HEK293 (cell line): ENCODE data around the gene CNKSR2.

Experiments used
- CTCF ChIA-PET: fragments of 350-600 bp; formaldehyde crosslinking; extraction: SDS; loops from one replicate; lab custom pipeline; 2021; ENCODE audit warnings: antibody characterized with exemption; lab: Yijun Ruan, JAX
- POLR2A ChIA-PET: fragments of 300-600 bp; formaldehyde crosslinking; extraction: SDS; loops from one replicate; lab custom pipeline; 2020; ENCODE audit warnings: antibody characterized with exemption, inconsistent platforms; lab: Yijun Ruan, JAX
- H3K27ac ChIP-seq: fragments of 200-500 bp; sonication (Bioruptor generic); 2 replicates; pipeline ENCODE4 v1.5.1; 2014; ENCODE audit warnings: low read depth, low read length, control low read depth, inconsistent platforms; ENCODE audit errors: extremely low read depth
- H3K36me3 ChIP-seq, 2 experiments: fragments of 200-500 bp in 1 of 2; sonication (Bioruptor generic) in 1 of 2; 1 replicate in 1 of 2; 2 replicates in 1 of 2; pipeline ENCODE4 v1.5.1; 2014 to 2017; ENCODE audit warnings: inconsistent platforms in 2 of 2, low read length in 2 of 2; ENCODE audit not compliant: control insufficient read depth in 2 of 2, insufficient read depth in 1 of 2
- H3K4me1 ChIP-seq: fragments of 200-500 bp; sonication (Bioruptor generic); 2 replicates; pipeline ENCODE4 v1.5.1; 2014; ENCODE audit warnings: mild to moderate bottlenecking, low read length, inconsistent platforms; ENCODE audit not compliant: control insufficient read depth, insufficient read depth
- H3K4me3 ChIP-seq: 2 replicates; pipeline ENCODE4 v1.5.1; 2011; ENCODE audit warnings: low read depth, mild to moderate bottlenecking, control low read depth, low read length, moderate library complexity
- H3K9me3 ChIP-seq: fragments of 200-500 bp; sonication (Bioruptor generic); 2 replicates; pipeline ENCODE4 v1.5.1; 2014; ENCODE audit warnings: low read depth, low read length, inconsistent platforms; ENCODE audit not compliant: control insufficient read depth, insufficient read depth
- BCL11B ChIP-seq: fragments of 450-650 bp; formaldehyde crosslinking; IDR thresholded peaks from 2 replicates; pipeline ENCODE4 v1.5.1; 2016; ENCODE audit warnings: low read depth, missing biosample characterization, missing genetic modification characterization
- HIC1 ChIP-seq: fragments of 450-650 bp; formaldehyde crosslinking; IDR thresholded peaks from 2 replicates; pipeline ENCODE4 v1.5.1; 2016; ENCODE audit warnings: missing biosample characterization, missing genetic modification characterization
- HOXC10 ChIP-seq: sonication (generic); formaldehyde crosslinking; IDR thresholded peaks from 2 replicates; pipeline ENCODE4 v1.8.1; 2023; ENCODE audit warnings: mild to moderate bottlenecking, missing genetic modification reagents
- IKZF3 ChIP-seq: fragments of 450-650 bp; IDR thresholded peaks from 2 replicates; pipeline ENCODE4 v1.5.0; 2018; ENCODE audit warnings: missing biosample characterization, mild to moderate bottlenecking, missing genetic modification characterization, moderate library complexity
- KLF10 ChIP-seq: fragments of 450-650 bp; IDR thresholded peaks from 2 replicates; pipeline ENCODE4 v1.5.1; 2018; ENCODE audit warnings: missing biosample characterization, mild to moderate bottlenecking, missing genetic modification characterization
- PATZ1 ChIP-seq: fragments of 450-650 bp; formaldehyde crosslinking; IDR thresholded peaks from 2 replicates; pipeline ENCODE4 v1.5.1; 2016; ENCODE audit warnings: missing biosample characterization, missing genetic modification characterization
- SCRT1 ChIP-seq: fragments of 450-650 bp; formaldehyde crosslinking; IDR thresholded peaks from 2 replicates; pipeline ENCODE4 v1.5.1; 2016; ENCODE audit warnings: missing biosample characterization, missing genetic modification characterization, borderline replicate concordance
- SP3 ChIP-seq: fragments of 450-650 bp; formaldehyde crosslinking; IDR thresholded peaks from 2 replicates; pipeline ENCODE4 v1.5.1; 2016; ENCODE audit warnings: missing biosample characterization, missing genetic modification characterization
- TSHZ1 ChIP-seq: fragments of 450-650 bp; formaldehyde crosslinking; IDR thresholded peaks from 2 replicates; pipeline ENCODE4 v1.5.1; 2016; ENCODE audit warnings: missing biosample characterization, missing genetic modification characterization, borderline replicate concordance
- ZNF148 ChIP-seq: fragments of 450-650 bp; formaldehyde crosslinking; IDR thresholded peaks from 2 replicates; pipeline ENCODE4 v1.5.0; 2017; ENCODE audit warnings: missing biosample characterization, missing genetic modification characterization, borderline replicate concordance
- ZNF19 ChIP-seq: fragments of 450-650 bp; formaldehyde crosslinking; IDR thresholded peaks from 2 replicates; pipeline ENCODE4; 2016; ENCODE audit warnings: missing biosample characterization, missing genetic modification characterization, low read depth
- ZNF529 ChIP-seq: fragments of 450-650 bp; formaldehyde crosslinking; IDR thresholded peaks from 2 replicates; pipeline ENCODE4 v1.5.1; 2017; ENCODE audit warnings: missing genetic modification characterization, missing biosample characterization; ENCODE audit not compliant: insufficient replicate concordance
- ZNF549 ChIP-seq: fragments of 450-650 bp; IDR thresholded peaks from 2 replicates; pipeline ENCODE4 v1.5.1; 2018; ENCODE audit warnings: missing biosample characterization, missing genetic modification characterization, mild to moderate bottlenecking, inconsistent platforms, moderate library complexity
- ZNF555 ChIP-seq: fragments of 450-650 bp; formaldehyde crosslinking; conservative IDR thresholded peaks from 2 replicates; pipeline ENCODE4 v1.5.1; 2017; ENCODE audit warnings: missing biosample characterization, mild to moderate bottlenecking, missing genetic modification characterization, inconsistent platforms
- ZNF664 ChIP-seq: fragments of 450-650 bp; formaldehyde crosslinking; IDR thresholded peaks from 2 replicates; pipeline ENCODE4 v1.5.1; 2016; ENCODE audit warnings: missing biosample characterization, missing genetic modification characterization
- ZNF704 ChIP-seq: fragments of 450-650 bp; formaldehyde crosslinking; IDR thresholded peaks from 2 replicates; pipeline ENCODE4 v1.5.1; 2016; ENCODE audit warnings: missing biosample characterization, missing genetic modification characterization
- ZNF768 ChIP-seq: fragments of 450-650 bp; formaldehyde crosslinking; IDR thresholded peaks from 2 replicates; pipeline ENCODE4 v1.5.1; 2018; ENCODE audit warnings: missing biosample characterization, mild to moderate bottlenecking, missing genetic modification characterization
- ZSCAN18 ChIP-seq: fragments of 450-650 bp; formaldehyde crosslinking; IDR thresholded peaks from 2 replicates; pipeline ENCODE4 v1.5.1; 2016; ENCODE audit warnings: missing biosample characterization, missing genetic modification characterization

The CNKSR2 gene

GRCh38 chrX:21658746-21659145 is 284.5 kb downstream of the CNKSR2 start:
- Histone ChIP-seq H3K27ac (no peak overlapping the region), H3K9me3 (no peaks in the 10 kb centered on the region), H3K36me3 (no peaks in the 10 kb centered on the region), H3K4me1 (no peaks in the 10 kb centered on the region), H3K4me3 (no peak overlapping the region)
- ChIA-PET CTCF (interaction anchor here (0.6 kb wide), 1 partner anchor 57 kb away, joined by 3 read pairs; no protein-coding TSS in a partner anchor), POLR2A (no interaction called here)
- TF ChIP-seq HOXC10 (no peak), BCL11B (tag by site-specific recombination) (no peak), TSHZ1 (tag by site-specific recombination) (no peak), PATZ1 (tag by site-specific recombination) (no peak), HIC1 (no peak), ZNF19 (tag by site-specific recombination) (no peak), ZNF704 (tag by site-specific recombination) (no peak), KLF10 (tag by site-specific recombination) (no peak), ZNF664 (tag by site-specific recombination) (no peak), ZNF768 (no peak), ZNF529 (tag by site-specific recombination) (no peak), SP3 (tag by site-specific recombination) (no peak)

- ChIA-PET POLR2A (no interaction called here), CTCF (interaction anchor here (0.6 kb wide), 1 partner anchor 57 kb away, joined by 3 read pairs; no protein-coding TSS in a partner anchor)
- H3K27ac ChIP-seq = no peak overlapping the region
- no peaks in the 10 kb centered on the region for H3K9me3 ChIP-seq
- no peak overlapping the region for H3K4me3 ChIP-seq
- H3K36me3 ChIP-seq = no peaks in the 10 kb centered on the region
- H3K4me1 ChIP-seq = no peaks in the 10 kb centered on the region
- TF ChIP-seq ZSCAN18 (tag by site-specific recombination) (no peak), TSHZ1 (tag by site-specific recombination) (no peak), IKZF3 (tag by site-specific recombination) (no peak), ZNF148 (tag by site-specific recombination) (no peak), SCRT1 (tag by site-specific recombination) (no peak), ZNF555 (peak; percentile 97), ZNF549 (tag by site-specific recombination) (no peak)
These were observed 285.1 kb downstream of the CNKSR2 start for GRCh38 chrX:21659320-21659719.
